Kidney epithelial cell (primary cell): ENCODE measurements around the gene SERTM1. TPM values are rescaled to one million over a fixed set of nuclear protein-coding genes. Genes with fewer than 3 reads are reported as not detected.

Experiments used
- DNase-seq: peaks from one replicate; pipeline ENCODE4 v3.0.0-alpha.2; 2010; ENCODE audit warnings: low read depth
- H3K27me3 ChIP-seq: 2 replicates; pipeline ENCODE4 v1.6.0; 2011; ENCODE audit warnings: low read length; ENCODE audit not compliant: control insufficient read depth, insufficient read depth
- H3K36me3 ChIP-seq: 2 replicates; pipeline ENCODE4 v1.5.1; 2011; ENCODE audit warnings: low read length; ENCODE audit not compliant: control insufficient read depth, insufficient read depth
- H3K4me3 ChIP-seq: 2 replicates; pipeline ENCODE4 v1.5.1; 2011; ENCODE audit warnings: low read depth, mild to moderate bottlenecking, control low read depth, low read length
- CTCF ChIP-seq: IDR thresholded peaks from 2 replicates; pipeline ENCODE4 v1.5.1; 2011; ENCODE audit warnings: mild to moderate bottlenecking, moderate library complexity, low read length, control low read depth, inconsistent platforms; ENCODE audit not compliant: insufficient read depth, poor library complexity, severe bottlenecking
- total RNA-seq: library from RNA; depleted of rRNA; stranded (reverse); fragments of >200 nt; gene quantifications from 2 replicates; pipeline ENCODE4 v1.2.3, GENCODE V29; 2015

Gene SERTM1
- total RNA-seq, 1 donor from 2014 or later: not detected

DNA sequence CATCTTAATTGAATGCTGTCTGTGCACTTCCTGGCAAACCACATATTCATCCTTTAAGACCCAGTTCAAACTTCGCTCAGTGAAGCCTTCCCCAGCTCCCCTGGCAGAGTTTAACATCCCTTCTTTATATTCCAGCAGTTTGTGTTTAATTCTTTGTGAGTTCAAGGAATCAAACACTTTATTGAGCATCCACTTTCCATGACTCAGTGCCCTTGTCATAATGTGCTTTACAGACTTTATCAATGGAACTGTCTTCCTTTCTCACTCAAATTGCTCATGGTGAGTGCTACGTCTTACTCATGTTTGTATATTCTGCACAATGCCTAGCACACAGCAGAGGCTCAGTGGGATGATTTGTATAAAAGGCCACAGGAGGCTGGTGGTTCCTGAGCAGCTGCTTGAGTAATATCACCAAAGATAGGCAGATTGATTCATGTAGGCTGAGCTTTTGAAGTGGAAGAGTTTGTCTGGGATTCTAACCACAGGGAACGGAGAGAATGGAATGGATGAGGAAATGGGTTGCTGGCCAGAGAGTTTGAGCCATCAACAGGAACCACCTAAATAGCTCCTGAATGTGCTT lies 44.2 kb downstream of the SERTM1 start:
- no peak overlapping the region for H3K4me3 ChIP-seq
- no peaks in the 10 kb centered on the region for H3K27me3 ChIP-seq
- DNase-seq: no peak
- no peaks in the 10 kb centered on the region for H3K36me3 ChIP-seq
- no peak for TF ChIP-seq CTCF

GRCh38 chr13:36718686-36719085 lies 44.9 kb downstream of the SERTM1 start:
- Histone ChIP-seq H3K36me3 (no peaks in the 10 kb centered on the region), H3K27me3 (no peaks in the 10 kb centered on the region), H3K4me3 (no peak overlapping the region)
- no peak for TF ChIP-seq CTCF
- DNase-seq: no peak

GRCh38 chr13:36724141-36724540 lies 50.3 kb downstream of the SERTM1 start:
- DNase-seq: no peak
- TF ChIP-seq CTCF: no peak
- Histone ChIP-seq H3K36me3 (no peaks in the 10 kb centered on the region), H3K27me3 (no peaks in the 10 kb centered on the region), H3K4me3 (no peak overlapping the region)

DNA sequence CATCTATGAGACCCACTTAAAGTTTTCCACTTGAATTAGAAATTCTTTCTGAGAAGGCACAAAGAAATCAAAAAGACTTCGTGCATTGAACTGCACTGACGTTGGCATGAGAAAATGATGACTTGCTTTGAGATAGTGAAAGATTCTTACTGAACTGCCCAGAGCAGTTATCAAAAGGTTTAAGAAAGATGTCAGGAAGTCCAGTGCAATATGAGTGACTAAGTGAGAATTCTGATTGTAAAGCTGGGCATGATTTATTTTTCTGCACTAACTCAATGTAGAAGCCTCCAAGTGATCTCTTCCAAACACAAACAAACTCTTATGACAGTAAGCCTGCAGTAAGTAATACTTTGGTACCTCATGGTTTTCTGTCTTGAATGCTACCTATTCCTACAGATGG lies 52.1 kb downstream of the SERTM1 start:
- TF ChIP-seq CTCF: no peak
- Histone ChIP-seq H3K27me3 (no peaks in the 10 kb centered on the region), H3K4me3 (no peak overlapping the region), H3K36me3 (no peaks in the 10 kb centered on the region)
- no peak for DNase-seq

DNA sequence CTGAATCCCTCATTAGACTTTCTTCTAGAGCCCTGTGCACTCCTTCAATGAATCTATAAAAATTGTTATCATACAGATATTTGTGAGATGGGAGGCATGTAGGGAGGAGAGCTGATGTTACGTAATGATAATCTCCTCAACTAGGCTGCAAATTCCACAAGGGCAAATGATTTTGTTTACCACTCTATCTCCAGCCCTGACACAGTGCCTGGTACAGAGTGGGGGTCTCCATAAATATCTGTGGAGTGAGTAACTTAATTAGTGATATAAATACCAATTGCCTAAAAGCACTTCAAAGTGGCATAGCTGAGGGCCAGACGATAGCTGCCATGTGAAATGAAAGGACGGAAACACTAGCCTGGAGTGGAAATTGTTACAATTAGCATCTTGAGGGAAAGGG lies 54.2 kb downstream of the SERTM1 start:
- no peak for DNase-seq
- no peak overlapping the region for H3K4me3 ChIP-seq
- no peaks in the 10 kb centered on the region for H3K36me3 ChIP-seq
- TF ChIP-seq CTCF: no peak
- no peaks in the 10 kb centered on the region for H3K27me3 ChIP-seq

DNA sequence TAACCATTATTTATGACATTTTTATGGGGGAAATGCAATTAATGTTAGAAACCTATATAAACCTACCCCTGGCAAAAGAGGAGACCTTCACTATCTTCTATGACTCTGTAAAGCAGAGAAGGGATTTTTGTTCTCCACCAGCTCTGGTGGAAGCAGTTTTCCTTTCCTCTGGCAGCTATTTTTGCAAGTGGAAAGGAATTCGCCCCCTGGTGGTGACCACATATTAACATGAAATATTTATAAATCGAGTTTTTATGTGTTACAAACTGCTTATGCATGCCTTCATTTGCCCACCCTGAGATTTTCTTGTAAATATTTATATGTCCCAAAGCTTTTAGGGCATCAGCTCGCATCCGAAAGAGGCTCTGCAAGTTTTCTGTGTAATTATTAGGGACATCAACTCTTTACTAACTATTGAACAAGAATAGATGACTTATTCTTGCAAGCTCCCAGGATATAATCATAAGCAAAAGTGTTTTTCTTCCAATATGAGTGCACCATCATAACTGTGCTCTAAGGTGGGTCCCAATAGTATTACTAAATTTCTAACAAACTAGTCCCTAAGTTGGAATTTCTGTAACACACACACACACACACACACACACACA lies 62.4 kb downstream of the SERTM1 start:
- no peak for DNase-seq
- peak; percentile 64 for TF ChIP-seq CTCF
- H3K36me3 ChIP-seq: no peaks in the 10 kb centered on the region

More for the DNA sequence above, 62.4 kb downstream of the SERTM1 start:
- H3K27me3 ChIP-seq: no peaks in the 10 kb centered on the region
- no peak overlapping the region for H3K4me3 ChIP-seq
